ENCODE measurements around the gene ABO.
A peak's percentile ranks its signal among the peaks of the same experiment; 100 is the strongest.

Gene ABO

DNA sequence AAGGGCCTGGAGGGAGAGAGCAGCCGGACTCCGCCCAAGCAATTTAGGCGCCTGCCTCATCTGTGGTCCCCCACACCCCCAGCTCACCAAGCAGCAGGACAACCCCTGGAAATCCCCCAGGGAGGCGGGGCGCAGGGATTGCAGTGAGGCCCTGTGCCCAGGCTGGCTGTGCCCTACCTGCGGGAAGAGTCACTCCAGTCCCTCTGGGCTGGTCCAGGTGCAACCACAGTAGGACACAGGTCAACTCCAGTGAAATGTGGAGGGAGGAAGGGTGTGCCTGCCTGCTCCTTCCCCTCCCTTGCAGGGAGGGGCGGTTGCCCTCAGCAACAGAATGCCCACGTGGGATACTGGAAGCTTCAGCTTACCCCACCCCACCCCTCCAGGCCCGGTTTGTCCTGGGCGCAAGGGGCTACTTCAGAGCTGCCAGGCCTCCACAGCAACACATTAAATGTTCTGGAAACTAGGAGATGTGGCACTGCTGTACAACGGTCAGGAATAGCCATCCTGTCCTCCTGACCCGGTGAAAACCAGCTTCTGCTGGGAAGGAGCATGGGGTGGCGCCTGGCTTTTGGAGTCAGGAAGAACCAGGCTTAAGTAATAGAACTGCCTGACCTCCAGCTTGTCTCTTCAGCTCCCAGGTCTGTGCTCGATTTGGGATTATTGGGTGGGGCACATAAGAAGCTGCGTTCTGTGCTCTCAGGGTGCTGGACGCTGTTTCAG, 22.5 kb downstream of the ABO start:
- ChIA-PET POLR2A (no interaction called here), CTCF (interaction anchor here (0.5 to 1.9 kb wide), 3 partner anchors 13 to 280 kb away, joined by 3 to 6 read pairs (median 3); no protein-coding TSS in a partner anchor)
- Histone ChIP-seq H3K36me3 (ENCODE audit: control insufficient read depth in 2 of 2, insufficient read depth in 1 of 2, low read length in 2 of 2) (no peaks in the 10 kb centered on the region), H3K9me3 (ENCODE audit: control insufficient read depth, insufficient read depth, low read depth, low read length) (no peaks in the 10 kb centered on the region), H3K4me3 (ENCODE audit: low read depth, low read length) (no peak overlapping the region), H3K27ac (ENCODE audit: extremely low read depth, low read depth, low read length) (no peak overlapping the region), H3K4me1 (ENCODE audit: control insufficient read depth, insufficient read depth, low read length) (no peaks in the 10 kb centered on the region)
- TF ChIP-seq ZNF792 (tag by site-specific recombination; IDR thresholded peaks at IDR 0.05) (no peak), ZNF121 (tag by site-specific recombination; IDR thresholded peaks at IDR 0.05) (no peak), ZNF426 (tag by site-specific recombination; IDR thresholded peaks at IDR 0.05) (no peak), KLF1 (tag by site-specific recombination; IDR thresholded peaks at IDR 0.05) (peak; percentile 83)
- TF ChIP-seq, protein P1, sequence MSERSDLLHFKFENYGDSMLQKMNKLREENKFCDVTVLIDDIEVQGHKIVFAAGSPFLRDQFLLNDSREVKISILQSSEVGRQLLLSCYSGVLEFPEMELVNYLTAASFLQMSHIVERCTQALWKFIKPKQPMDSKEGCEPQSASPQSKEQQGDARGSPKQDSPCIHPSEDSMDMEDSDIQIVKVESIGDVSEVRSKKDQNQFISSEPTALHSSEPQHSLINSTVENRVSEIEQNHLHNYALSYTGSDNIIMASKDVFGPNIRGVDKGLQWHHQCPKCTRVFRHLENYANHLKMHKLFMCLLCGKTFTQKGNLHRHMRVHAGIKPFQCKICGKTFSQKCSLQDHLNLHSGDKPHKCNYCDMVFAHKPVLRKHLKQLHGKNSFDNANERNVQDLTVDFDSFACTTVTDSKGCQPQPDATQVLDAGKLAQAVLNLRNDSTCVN (tag by site-specific recombination; optimal IDR thresholded peaks at IDR 0.05): no peak
- TF ChIP-seq, protein P2, sequence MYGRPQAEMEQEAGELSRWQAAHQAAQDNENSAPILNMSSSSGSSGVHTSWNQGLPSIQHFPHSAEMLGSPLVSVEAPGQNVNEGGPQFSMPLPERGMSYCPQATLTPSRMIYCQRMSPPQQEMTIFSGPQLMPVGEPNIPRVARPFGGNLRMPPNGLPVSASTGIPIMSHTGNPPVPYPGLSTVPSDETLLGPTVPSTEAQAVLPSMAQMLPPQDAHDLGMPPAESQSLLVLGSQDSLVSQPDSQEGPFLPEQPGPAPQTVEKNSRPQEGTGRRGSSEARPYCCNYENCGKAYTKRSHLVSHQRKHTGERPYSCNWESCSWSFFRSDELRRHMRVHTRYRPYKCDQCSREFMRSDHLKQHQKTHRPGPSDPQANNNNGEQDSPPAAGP (tag by site-specific recombination; IDR thresholded peaks at IDR 0.05): peak; percentile 46; the same call in 1 of the 2 replicates

DNA sequence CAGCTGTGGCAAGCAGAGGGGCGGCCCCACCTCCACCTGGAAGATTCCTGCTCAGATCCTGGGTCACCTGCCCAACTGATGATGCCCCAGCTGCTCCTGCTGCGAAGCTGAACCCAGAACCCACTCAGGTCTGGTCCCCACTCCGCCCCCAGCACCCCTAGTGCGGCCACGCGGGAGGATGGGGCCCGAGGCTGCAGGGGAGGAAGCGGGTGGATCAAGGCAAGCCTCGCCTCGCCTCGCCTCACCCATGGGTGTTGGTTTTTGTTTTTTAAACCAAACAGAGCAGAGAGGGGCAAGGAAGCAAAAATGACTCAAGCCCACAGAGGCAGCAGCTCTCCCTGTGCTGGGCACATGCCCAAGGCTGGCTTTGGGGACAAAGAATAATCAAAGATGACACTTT, 23.2 kb downstream of the ABO start:
- ChIA-PET POLR2A (no interaction called here), CTCF (interaction anchor here (0.5 to 1.9 kb wide), 2 partner anchors 12 to 62 kb away, joined by 3 to 6 read pairs; no protein-coding TSS in a partner anchor)
- no peak overlapping the region for H3K27ac ChIP-seq (ENCODE audit: extremely low read depth, low read depth, low read length)
- no peaks in the 10 kb centered on the region for H3K4me1 ChIP-seq (ENCODE audit: control insufficient read depth, insufficient read depth, low read length)
- no peak overlapping the region for H3K4me3 ChIP-seq (ENCODE audit: low read depth, low read length)
- H3K36me3 ChIP-seq (ENCODE audit: control insufficient read depth in 2 of 2, insufficient read depth in 1 of 2, low read length in 2 of 2): no peaks in the 10 kb centered on the region
- no peaks in the 10 kb centered on the region for H3K9me3 ChIP-seq (ENCODE audit: control insufficient read depth, insufficient read depth, low read depth, low read length)
- TF ChIP-seq, protein P3, sequence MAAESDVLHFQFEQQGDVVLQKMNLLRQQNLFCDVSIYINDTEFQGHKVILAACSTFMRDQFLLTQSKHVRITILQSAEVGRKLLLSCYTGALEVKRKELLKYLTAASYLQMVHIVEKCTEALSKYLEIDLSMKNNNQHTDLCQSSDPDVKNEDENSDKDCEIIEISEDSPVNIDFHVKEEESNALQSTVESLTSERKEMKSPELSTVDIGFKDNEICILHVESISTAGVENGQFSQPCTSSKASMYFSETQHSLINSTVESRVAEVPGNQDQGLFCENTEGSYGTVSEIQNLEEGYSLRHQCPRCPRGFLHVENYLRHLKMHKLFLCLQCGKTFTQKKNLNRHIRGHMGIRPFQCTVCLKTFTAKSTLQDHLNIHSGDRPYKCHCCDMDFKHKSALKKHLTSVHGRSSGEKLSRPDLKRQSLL (tag by site-specific recombination; IDR thresholded peaks at IDR 0.05): no peak
- TF ChIP-seq ZNF184 (tag by site-specific recombination; IDR thresholded peaks at IDR 0.05) (no peak), ZNF311 (tag by site-specific recombination; IDR thresholded peaks at IDR 0.05; ENCODE audit: borderline replicate concordance) (no peak), ZNF221 (tag by site-specific recombination; IDR thresholded peaks at IDR 0.05; ENCODE audit: borderline replicate concordance) (no peak), RBAK (tag by site-specific recombination; IDR thresholded peaks at IDR 0.05) (no peak), KLF1 (tag by site-specific recombination; IDR thresholded peaks at IDR 0.05) (peak; percentile 94), KLF9 (tag by site-specific recombination; IDR thresholded peaks at IDR 0.05; ENCODE audit: low read depth) (no peak), ZNF610 (tag by site-specific recombination; IDR thresholded peaks at IDR 0.05; ENCODE audit: borderline replicate concordance) (no peak), ZBTB48 (tag by site-specific recombination; IDR thresholded peaks at IDR 0.05) (no peak), ZFHX2 (tag by site-specific recombination; conservative IDR thresholded peaks at IDR 0.05) (peak; percentile 40), EGR2 (tag by site-specific recombination; IDR thresholded peaks at IDR 0.05; ENCODE audit: low read depth) (0 out of 2 replicates have a peak, but pooled peaks have one; percentile 39), KLF16 (tag by site-specific recombination; IDR thresholded peaks at IDR 0.05) (no peak), ZBTB7A (tag by site-specific recombination; IDR thresholded peaks at IDR 0.05; ENCODE audit: low read depth) (no peak)
- TF ChIP-seq, protein P4, sequence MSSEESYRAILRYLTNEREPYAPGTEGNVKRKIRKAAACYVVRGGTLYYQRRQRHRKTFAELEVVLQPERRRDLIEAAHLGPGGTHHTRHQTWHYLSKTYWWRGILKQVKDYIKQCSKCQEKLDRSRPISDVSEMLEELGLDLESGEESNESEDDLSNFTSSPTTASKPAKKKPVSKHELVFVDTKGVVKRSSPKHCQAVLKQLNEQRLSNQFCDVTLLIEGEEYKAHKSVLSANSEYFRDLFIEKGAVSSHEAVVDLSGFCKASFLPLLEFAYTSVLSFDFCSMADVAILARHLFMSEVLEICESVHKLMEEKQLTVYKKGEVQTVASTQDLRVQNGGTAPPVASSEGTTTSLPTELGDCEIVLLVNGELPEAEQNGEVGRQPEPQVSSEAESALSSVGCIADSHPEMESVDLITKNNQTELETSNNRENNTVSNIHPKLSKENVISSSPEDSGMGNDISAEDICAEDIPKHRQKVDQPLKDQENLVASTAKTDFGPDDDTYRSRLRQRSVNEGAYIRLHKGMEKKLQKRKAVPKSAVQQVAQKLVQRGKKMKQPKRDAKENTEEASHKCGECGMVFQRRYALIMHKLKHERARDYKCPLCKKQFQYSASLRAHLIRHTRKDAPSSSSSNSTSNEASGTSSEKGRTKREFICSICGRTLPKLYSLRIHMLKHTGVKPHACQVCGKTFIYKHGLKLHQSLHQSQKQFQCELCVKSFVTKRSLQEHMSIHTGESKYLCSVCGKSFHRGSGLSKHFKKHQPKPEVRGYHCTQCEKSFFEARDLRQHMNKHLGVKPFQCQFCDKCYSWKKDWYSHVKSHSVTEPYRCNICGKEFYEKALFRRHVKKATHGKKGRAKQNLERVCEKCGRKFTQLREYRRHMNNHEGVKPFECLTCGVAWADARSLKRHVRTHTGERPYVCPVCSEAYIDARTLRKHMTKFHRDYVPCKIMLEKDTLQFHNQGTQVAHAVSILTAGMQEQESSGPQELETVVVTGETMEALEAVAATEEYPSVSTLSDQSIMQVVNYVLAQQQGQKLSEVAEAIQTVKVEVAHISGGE (tag by site-specific recombination; conservative IDR thresholded peaks at IDR 0.05; ENCODE audit: low read depth): no peak
- TF ChIP-seq, protein P5, sequence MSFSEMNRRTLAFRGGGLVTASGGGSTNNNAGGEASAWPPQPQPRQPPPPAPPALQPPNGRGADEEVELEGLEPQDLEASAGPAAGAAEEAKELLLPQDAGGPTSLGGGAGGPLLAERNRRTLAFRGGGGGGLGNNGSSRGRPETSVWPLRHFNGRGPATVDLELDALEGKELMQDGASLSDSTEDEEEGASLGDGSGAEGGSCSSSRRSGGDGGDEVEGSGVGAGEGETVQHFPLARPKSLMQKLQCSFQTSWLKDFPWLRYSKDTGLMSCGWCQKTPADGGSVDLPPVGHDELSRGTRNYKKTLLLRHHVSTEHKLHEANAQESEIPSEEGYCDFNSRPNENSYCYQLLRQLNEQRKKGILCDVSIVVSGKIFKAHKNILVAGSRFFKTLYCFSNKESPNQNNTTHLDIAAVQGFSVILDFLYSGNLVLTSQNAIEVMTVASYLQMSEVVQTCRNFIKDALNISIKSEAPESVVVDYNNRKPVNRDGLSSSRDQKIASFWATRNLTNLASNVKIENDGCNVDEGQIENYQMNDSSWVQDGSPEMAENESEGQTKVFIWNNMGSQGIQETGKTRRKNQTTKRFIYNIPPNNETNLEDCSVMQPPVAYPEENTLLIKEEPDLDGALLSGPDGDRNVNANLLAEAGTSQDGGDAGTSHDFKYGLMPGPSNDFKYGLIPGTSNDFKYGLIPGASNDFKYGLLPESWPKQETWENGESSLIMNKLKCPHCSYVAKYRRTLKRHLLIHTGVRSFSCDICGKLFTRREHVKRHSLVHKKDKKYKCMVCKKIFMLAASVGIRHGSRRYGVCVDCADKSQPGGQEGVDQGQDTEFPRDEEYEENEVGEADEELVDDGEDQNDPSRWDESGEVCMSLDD (tag by site-specific recombination; IDR thresholded peaks at IDR 0.05): no peak
- TF ChIP-seq, protein P6, sequence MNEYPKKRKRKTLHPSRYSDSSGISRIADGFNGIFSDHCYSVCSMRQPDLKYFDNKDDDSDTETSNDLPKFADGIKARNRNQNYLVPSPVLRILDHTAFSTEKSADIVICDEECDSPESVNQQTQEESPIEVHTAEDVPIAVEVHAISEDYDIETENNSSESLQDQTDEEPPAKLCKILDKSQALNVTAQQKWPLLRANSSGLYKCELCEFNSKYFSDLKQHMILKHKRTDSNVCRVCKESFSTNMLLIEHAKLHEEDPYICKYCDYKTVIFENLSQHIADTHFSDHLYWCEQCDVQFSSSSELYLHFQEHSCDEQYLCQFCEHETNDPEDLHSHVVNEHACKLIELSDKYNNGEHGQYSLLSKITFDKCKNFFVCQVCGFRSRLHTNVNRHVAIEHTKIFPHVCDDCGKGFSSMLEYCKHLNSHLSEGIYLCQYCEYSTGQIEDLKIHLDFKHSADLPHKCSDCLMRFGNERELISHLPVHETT (tag by site-specific recombination; IDR thresholded peaks at IDR 0.05): no peak
